GM12873 (cell line): ENCODE results near the gene DUSP2.

Source experiments
- CTCF ChIP-seq: IDR thresholded peaks from 2 replicates; pipeline ENCODE4 v1.5.1; 2012; ENCODE audit warnings: low read depth, mild to moderate bottlenecking, moderate library complexity, low read length, control low read depth; ENCODE audit not compliant: insufficient read depth; ENCODE audit errors: missing control alignments

Gene DUSP2

GRCh38 chr2:96159084-96159830 is 14.0 kb upstream of the DUSP2 start:
- TF ChIP-seq CTCF, result no peak

- TF ChIP-seq CTCF, result no peak
Measured at GRCh38 chr2:96158554-96158940, 13.3 kb upstream of the DUSP2 start.

- TF ChIP-seq CTCF, result no peak
Measured at GRCh38 chr2:96157649-96158553, 12.7 kb upstream of the DUSP2 start.

GRCh38 chr2:96156926-96157648 is 11.8 kb upstream of the DUSP2 start:
- TF ChIP-seq CTCF, result no peak

- no peak for TF ChIP-seq CTCF
Measured at GRCh38 chr2:96156011-96156820, 11.0 kb upstream of the DUSP2 start.

GRCh38 chr2:96154506-96155380 is 9.5 kb upstream of the DUSP2 start:
- no peak for TF ChIP-seq CTCF
